Stimulated activated CD4-positive, alpha-beta T cell treated with anti-CD3 and anti-CD28 coated beads, Interleukin-4, amount 100 ng/mL, for 48 hours (primary cell): ENCODE results near the gene KLHL20.
A peak's percentile ranks its signal among the peaks of the same experiment; 100 is the strongest.
"Not testable (repeated sequence)": the region's sequence is repeated elsewhere in the genome, so short reads cannot be mapped to it uniquely, and the experiment has no call there.

Source experiments
- DNase-seq, 2 donors: peaks; one replicate each; pipeline ENCODE4 v3.0.0-alpha.2; 2020; ENCODE audit warnings: low read depth in 2 of 2

Gene KLHL20

GRCh38 chr1:173753830-173754229 lies 39.0 kb downstream of the KLHL20 start:
- DNase-seq = no peak

- DNase-seq = no peak
Observed at GRCh38 chr1:173757666-173758065, 42.9 kb downstream of the KLHL20 start.

GRCh38 chr1:173758110-173758509 lies 43.3 kb downstream of the KLHL20 start:
- DNase-seq = no peak

DNA sequence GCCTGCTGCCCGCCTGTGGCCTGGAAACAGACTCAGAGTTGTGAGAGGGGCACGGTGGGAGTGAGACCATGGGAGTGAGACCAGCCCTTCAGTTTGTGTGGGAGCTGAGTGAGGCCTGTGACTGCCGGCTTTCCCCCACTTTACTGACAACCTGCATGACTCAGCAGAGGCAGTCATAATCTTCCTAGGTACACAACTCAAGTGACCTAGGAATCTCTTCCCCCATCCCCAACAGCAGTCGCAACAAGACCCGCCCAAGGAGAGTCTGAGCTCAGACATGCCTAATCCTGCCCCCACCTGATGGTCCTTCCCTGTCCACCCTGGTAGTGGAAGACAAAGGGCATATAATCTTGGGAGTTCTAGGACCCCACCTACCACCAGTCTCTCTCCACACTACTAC lies 44.2 kb downstream of the KLHL20 start:
- DNase-seq = no peak

GRCh38 chr1:173764331-173764730 lies 49.5 kb downstream of the KLHL20 start:
- DNase-seq = not testable (repeated sequence)

DNA sequence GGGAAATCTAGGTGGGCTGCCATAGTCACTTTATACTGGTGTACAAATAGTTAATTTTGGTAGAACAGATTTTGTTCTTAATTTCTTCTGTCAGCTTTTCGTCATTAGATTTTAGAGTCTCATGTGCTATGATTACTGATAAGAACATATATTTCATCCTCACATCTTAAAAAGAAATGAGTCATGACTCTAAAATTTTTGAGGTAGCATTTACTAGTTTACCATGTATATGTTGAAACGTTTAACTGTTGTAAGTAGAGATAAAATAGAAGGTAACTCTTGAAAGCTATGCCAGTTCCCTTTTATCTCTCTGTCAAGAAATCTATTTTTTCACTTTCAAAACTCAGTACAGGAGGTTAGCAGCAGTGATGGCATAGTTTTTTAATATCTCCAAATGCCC lies 53.4 kb downstream of the KLHL20 start:
- DNase-seq = no peak

DNA sequence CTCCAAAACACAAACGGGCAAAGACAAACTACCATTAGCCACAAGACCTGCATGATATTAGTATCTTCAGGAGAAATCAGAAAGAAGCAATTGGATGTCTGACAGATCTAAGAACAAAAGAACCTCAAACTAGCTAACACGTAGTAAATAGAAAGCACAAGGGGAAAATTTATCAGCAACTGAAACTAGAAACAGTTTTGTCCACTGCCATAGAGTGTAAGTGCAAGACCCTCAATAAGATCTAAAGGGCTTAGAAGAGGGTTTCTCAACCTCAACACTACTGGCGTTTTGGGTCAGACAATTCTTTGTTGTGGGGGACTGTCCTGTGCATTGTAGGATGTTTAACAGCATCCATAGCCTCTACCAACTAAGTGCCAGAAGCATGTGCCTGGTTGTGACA lies 54.0 kb downstream of the KLHL20 start:
- no peak for DNase-seq

DNA sequence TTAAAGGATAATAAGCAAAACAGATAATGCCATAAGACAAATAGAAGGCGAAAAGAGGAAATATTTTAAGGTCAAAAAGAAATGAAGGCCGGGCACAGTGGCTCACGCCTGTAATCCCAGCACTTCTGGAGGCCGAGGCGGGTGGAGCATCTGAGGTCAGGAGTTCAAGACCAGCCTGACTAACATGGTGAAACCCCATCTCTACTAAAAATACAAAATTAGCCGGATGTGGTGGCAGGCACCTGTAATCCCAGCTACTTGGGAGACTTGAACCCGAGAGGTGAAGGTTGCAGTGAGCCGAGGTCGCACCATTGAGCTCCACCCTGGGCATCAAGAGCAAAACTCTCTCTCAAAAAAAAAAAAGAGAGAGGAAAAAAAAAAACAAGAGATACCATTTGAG lies 55.5 kb downstream of the KLHL20 start:
- peak in 1 of 2 donors; percentile 5 for DNase-seq

DNA sequence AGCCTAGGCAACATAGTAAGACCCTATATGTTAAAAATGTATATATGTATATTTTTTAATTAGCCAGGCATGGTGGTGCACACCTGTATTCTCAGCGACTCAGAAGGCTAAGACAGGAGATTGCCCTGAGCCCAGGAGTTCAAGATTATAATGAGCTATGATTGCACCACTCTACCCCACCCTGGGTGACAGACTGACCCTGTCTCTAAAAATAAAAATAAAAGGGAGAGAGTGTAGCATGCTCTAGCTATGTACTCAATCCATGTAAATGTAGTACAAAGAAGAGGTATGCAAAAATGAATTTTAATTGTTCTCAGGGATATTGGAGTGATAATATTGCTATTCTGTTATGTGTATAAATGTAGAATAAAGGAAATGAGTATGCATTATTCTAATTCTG lies 56.8 kb downstream of the KLHL20 start:
- DNase-seq = no peak

- DNase-seq = no peak
Observed at GRCh38 chr1:173775578-173776226, 60.9 kb downstream of the KLHL20 start.

DNA sequence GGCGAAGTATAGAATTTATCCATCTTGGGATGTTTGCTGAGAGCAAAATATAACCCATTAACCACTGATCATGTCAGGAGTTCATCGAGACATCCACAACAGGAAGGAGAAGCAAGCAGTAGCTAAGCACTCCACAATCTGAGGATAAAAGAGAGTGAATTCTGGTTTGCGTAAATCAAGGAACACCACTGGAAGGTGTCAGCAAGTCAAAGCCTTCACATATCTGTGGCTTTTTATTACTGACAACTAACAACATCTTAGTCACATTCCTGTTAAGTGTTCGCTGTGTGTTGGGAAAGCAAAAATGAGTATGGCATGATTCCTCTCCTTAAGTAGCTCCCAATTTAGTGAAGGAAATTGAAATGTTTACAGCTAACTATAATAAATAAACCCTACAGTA lies 65.2 kb downstream of the KLHL20 start:
- DNase-seq = no peak

GRCh38 chr1:173784997-173785396 lies 70.2 kb downstream of the KLHL20 start:
- no peak for DNase-seq

DNA sequence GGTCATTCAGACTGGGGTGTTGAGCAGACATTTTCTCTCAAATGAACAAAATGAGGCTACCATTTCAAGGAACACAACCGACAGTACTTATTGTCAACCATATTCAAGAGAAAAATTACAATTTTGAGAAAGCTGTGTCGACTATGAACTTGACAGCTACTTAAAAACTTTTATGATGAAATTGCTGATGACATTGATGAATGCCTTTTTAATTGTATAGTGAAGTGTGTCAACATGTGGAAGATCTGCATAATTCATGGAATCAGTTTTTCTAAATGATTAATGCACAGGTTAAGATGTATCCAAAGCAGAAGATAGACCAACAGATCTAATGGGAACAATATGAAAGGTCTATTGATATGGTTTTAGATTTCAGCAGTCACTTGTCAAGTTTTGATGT lies 75.1 kb downstream of the KLHL20 start:
- DNase-seq = no peak

DNA sequence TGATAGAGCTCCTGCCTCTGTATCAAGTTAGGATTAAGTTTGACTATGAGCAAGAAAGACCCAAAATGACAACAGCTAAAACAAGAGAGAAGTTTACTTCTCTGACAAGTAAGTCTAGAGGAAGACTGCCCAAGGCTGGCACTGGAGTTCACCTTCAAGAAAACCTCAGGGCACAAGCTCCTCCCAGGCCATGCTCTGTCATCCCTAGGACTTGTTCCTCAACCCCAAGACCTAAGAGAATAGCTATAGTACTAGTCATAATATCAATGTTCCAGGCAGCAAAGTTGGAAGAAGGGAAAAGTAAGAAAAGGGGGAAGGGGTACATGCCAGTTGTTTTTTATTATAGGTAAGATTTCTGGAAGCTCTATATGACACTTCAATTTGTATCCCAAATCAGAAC lies 83.3 kb downstream of the KLHL20 start:
- no peak for DNase-seq

GRCh38 chr1:173799995-173800394 lies 85.2 kb downstream of the KLHL20 start:
- not testable (repeated sequence) for DNase-seq

GRCh38 chr1:173802961-173803360 lies 88.2 kb downstream of the KLHL20 start:
- no peak for DNase-seq

DNA sequence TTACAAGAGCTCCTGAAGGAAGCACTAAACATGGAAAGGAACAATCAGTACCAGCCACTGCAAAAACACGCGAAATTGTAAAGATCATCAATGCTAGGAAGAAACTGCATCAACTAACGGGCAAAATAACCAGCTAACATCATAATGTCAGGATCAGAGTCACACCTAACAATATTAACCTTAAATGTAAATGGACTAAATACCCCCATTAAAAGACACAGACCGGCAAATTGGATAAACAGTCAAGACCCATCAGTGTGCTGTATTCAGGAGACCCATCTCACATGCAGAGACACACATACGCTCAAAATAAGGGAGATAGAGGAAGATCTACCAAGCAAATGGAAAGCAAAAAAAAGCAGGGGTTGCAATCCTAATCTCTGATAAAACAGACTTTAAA lies 98.9 kb downstream of the KLHL20 start:
- not testable (repeated sequence) for DNase-seq

DNA sequence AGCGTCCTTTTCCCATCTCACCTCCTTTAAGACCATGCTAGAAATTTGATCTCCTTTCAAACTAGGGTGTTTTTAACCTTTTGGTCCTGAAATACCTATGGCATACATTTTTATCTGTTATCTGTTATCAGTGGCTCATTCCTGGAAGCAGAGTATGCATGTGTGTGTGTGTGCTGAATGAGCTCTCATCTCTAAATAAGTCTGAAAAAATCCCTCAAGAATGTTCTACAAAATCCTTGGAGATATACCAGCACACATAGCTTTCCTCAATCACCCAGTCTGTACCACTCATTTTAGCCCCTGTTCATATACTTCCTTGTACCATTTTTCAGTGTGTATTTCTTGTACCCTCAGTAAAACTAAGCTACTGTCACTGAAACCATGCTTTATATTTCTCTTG lies 103.7 kb downstream of the KLHL20 start:
- no peak for DNase-seq

GRCh38 chr1:173821680-173822079 lies 106.9 kb downstream of the KLHL20 start:
- DNase-seq = no peak

GRCh38 chr1:173823781-173824314 lies 109.1 kb downstream of the KLHL20 start:
- no peak for DNase-seq

DNA sequence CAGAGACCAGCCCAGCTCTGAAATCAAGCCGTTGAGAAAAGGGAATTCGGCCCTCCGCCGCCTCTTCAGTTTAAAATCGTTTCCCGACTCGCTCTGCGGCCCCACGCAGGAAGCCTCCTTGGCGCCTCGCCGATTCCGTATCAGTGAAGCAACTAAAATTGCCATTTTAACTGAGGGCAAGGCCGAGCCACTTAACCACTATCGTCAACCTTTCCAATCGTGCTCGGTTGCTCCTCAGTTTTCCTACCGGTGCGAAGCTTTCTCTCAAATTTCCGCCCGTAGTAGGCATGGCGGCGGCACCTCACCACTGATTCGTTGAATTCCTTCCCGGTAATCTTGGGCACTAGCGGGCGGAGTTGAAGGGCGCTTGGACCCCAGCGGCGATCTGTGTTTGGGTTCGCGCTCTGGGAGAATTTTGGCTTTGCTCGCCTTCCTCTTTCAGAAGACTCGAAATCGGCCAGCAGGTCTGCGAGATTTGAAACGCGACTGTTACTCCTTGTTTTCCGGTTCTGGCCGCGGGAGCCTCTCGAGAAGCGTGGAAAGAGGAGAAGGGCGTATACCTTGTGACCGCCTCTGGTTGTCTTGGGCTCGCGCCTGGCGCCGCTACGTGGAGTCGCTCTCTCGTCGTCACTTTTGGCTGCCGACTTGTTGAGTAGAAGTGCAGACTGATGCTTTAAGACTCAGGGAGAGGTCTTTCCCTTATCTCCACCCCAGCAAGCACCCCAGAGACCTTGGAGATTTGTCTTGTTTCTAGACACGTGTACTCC lies 109.7 kb downstream of the KLHL20 start, which contains the start of the genes CENPL and DARS2:
TSS of gene CENPL (minus strand) at position 569 of the 767 bp plus-strand sequence. CDS start 13,584 bp downstream, outside the sequence.
TSS of gene DARS2 (plus strand) at position 359 of the 767 bp plus-strand sequence. CDS start 557 bp downstream, outside the sequence.
- peak; percentile 79 to 82 for DNase-seq

DNA sequence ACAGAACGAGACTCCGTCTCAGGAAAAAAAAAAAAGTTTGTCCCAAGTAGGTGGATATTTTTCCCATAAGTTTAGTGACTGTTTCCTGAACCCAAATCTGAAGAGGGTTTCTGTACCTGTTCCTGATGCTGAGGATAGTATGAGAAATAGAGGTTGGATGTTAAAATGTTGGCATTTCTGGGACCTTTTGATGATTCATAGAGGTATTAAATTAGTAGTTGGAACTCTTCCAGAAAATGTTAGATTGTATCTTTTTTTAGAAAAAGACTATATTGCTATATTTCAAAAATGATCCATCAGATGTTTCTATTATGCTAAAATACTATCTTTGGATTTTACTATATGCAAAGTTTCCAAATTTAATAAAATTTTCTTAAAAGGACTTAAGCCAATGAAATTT lies 112.8 kb downstream of the KLHL20 start:
- DNase-seq = no peak

- DNase-seq = no peak
Observed at GRCh38 chr1:173832748-173833147, 118.0 kb downstream of the KLHL20 start.
